Umbilical cord (tissue), 2 donors: ENCODE results near the gene TMEM17. TPM values are rescaled to one million over a fixed set of nuclear protein-coding genes. Genes with fewer than 3 reads are reported as not detected.

ENCODE experiments used
- DNase-seq: peaks from one replicate; pipeline ENCODE4 v3.0.0-alpha.2; 2015; ENCODE audit warnings: low spot score
- total RNA-seq: library from RNA; depleted of rRNA; stranded (reverse); fragments of >200 nt; gene quantifications from one replicate; pipeline ENCODE4 v1.2.3, GENCODE V29; 2014; ENCODE audit warnings: low replicate concordance; ENCODE audit not compliant: insufficient read depth

Gene TMEM17
- total RNA-seq, 1 donor from 2014 or later = 7.0 TPM

DNA sequence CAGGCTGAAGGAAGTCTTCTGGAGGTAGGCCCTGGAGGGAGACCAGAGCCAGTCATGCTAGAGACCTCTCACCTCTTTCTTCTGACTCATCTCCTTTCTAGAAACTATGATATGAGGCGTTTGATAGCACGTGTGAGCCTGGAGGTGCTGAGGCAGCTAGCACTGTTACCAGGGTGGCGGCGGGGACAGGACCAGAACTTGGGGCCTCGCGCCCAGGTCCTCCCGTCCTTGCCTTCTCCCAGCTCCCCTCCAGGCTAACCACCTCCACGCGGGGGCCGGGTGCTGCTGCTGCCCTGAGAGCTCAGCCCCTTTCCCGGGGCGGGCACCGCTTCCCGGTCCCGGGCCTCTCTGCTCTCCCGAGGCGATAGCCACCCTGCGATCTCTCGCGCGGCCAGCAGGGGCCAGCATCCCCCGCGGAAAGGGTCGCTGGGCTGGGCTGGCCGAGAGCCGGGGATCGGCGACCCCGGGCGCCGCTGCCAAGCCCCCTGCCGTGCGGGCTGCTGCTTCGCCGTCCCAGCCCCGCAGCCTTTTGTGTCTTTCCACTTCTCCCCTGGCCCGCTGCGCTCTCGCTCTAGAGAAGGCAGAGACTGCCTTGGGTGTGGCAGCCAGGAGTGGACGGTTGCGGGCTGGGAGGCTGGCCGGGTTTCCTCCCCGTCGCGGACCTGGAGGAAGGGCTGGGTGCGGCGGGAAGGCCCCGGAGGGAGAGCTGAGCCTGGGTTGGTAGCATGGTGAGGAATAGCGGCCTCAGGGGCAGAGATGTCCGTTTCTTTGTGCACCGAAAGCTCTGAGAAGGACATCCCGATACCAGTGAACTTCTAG lies 49.1 kb downstream of the TMEM17 start:
- DNase-seq = peak; percentile 69

DNA sequence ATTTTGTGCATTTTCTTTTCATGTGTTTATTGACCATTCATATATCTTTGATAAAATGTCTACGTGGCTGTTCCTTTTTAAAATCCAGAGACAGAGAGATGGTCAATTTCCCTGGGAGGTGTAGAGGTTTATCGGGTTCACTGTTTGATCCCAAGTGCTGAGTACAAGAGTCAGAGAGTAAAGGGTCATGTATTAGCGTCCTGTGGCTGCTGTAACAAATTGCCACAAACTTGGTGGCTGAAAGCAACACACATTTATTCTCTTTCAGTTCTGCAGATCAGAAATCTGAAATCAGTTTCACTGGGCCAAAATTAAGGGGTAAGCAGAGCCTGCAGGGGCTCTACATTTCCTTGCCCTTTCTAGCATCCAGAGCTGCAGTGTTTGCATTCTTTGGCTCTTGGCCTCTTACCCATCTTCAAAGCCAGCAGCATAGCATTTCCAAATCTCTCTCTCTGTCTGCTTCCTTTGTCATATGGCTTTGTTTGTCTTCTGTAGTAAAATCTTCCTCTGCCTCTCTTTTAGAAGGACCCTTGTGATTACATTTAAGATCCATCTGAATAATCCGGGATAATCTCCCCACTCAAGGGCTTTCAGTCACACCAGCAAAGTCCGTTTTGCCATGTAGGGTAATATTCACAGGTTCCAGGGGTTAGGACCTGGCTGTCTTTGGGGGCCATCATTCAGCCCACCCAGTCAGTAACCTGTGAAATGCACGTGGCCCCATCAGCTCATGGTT lies 49.9 kb downstream of the TMEM17 start:
- no peak for DNase-seq

DNA sequence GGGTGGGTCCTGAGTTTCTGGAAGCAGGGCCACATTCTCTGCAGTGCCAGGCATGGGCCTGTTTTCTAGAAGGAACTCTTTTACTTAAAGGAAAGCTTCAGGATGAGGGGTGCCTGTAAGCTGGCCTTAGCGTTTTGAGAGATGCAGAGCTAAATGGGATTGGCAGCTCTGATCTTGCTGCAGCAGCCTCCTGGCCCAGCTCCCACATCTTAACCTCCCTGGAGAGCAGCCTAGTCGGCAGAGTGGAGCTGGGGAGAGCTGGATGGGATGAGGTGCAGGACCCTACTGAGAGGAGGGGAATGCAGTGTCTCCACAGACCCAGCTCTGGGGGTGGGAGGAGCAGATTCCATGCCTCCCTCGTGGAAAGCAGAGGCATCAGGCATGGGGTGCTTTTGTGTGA lies 52.0 kb downstream of the TMEM17 start:
- peak; percentile 35 for DNase-seq

DNA sequence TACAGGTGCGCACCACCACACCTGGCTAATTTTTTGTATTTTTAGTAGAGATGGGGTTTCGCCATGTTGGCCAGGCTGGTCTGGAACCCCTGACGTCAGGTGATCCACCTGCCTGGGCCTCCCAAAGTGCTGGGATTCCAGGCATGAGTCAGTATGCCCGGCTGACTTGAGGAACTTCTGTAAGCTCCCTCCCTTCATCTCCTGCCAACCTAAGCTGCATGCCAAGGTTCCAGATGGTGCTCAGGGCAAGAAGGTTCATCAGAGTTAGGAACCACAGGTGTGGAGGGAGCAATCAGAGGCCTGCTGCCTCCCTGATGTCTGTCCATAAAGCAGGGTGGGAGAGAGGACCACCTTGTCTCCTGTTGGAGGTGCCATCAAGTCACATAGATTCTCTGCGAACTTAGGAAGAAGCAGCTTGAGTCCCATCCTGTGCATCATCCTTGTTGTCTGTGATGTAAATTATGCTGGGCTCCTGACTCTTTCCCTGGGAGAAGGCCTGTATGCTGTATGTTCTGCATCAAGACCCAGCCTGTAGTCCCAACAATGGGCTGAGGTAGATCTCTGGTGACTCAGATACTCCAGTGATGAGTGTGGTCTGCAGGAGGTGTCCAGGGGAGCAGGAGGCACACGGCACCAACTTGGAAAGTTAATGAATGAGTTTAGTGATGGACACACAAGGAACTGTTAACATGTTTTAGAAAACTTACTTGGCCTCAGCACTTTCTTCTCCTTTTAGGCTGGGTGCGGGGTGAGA lies 53.1 kb downstream of the TMEM17 start:
- no peak for DNase-seq

DNA sequence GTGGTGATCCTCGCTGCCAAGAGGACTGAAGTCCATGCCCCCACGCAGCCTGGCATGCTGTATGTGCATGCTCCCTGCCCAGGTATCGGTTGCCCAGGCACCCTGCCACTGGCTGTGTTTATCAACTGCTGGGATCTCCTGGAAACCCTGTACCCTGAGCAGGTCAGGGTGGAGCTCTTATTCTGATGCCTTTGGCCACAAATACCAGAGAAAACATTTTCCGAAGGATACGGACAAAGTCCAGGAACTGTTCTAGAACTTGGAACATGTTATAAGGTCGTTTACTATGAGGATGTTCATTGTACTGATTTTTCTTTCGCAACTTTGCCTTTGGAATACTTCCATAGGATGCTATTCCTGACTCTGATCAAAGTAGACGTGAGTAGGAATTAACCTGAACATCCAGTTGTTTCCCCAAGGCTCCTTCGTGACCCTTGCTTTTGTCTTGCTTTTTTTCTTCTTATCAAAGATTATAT lies 55.2 kb downstream of the TMEM17 start:
- DNase-seq = no peak

Other genes starting within 250 kb of the TMEM17 start
- 80.9 TPM for gene EHBP1, start 199.5 kb upstream of the TMEM17 start, total RNA-seq